Measurements from ENCODE around the gene CHRNG.

GRCh38 chr2:232512602-232513001 lies 26.9 kb upstream of the CHRNG start:
- TF ChIP-seq POLR2A (IDR thresholded peaks at IDR 0.05) (no peak), CTCF (IDR thresholded peaks at IDR 0.05) (no peak), POLR2AphosphoS5 (IDR thresholded peaks at IDR 0.05) (no peak)

Measured in sigmoid colon (tissue), 4 donors.